HEK293 (cell line): ENCODE measurements around the gene CADPS2.

Experiments
- CTCF ChIA-PET: fragments of 350-600 bp; formaldehyde crosslinking; extraction: SDS; loops from one replicate; lab custom pipeline; 2021; ENCODE audit warnings: antibody characterized with exemption; lab: Yijun Ruan, JAX
- POLR2A ChIA-PET: fragments of 300-600 bp; formaldehyde crosslinking; extraction: SDS; loops from one replicate; lab custom pipeline; 2020; ENCODE audit warnings: antibody characterized with exemption, inconsistent platforms; lab: Yijun Ruan, JAX
- H3K27ac ChIP-seq: fragments of 200-500 bp; sonication (Bioruptor generic); 2 replicates; pipeline ENCODE4 v1.5.1; 2014; ENCODE audit warnings: low read depth, low read length, control low read depth, inconsistent platforms; ENCODE audit errors: extremely low read depth
- H3K36me3 ChIP-seq, 2 experiments: fragments of 200-500 bp in 1 of 2; sonication (Bioruptor generic) in 1 of 2; 1 replicate in 1 of 2; 2 replicates in 1 of 2; pipeline ENCODE4 v1.5.1; 2014 to 2017; ENCODE audit warnings: inconsistent platforms in 2 of 2, low read length in 2 of 2; ENCODE audit not compliant: control insufficient read depth in 2 of 2, insufficient read depth in 1 of 2
- H3K4me1 ChIP-seq: fragments of 200-500 bp; sonication (Bioruptor generic); 2 replicates; pipeline ENCODE4 v1.5.1; 2014; ENCODE audit warnings: mild to moderate bottlenecking, low read length, inconsistent platforms; ENCODE audit not compliant: control insufficient read depth, insufficient read depth
- H3K4me3 ChIP-seq: 2 replicates; pipeline ENCODE4 v1.5.1; 2011; ENCODE audit warnings: low read depth, mild to moderate bottlenecking, control low read depth, low read length, moderate library complexity
- H3K9me3 ChIP-seq: fragments of 200-500 bp; sonication (Bioruptor generic); 2 replicates; pipeline ENCODE4 v1.5.1; 2014; ENCODE audit warnings: low read depth, low read length, inconsistent platforms; ENCODE audit not compliant: control insufficient read depth, insufficient read depth
- FEZF1 ChIP-seq: fragments of 450-650 bp; formaldehyde crosslinking; IDR thresholded peaks from 2 replicates; pipeline ENCODE4 v1.5.1; 2016; ENCODE audit warnings: missing biosample characterization, missing genetic modification characterization
- GLI2 ChIP-seq: fragments of 450-650 bp; formaldehyde crosslinking; IDR thresholded peaks from 2 replicates; pipeline ENCODE4; 2017; ENCODE audit warnings: missing biosample characterization, missing genetic modification characterization, low read depth, borderline replicate concordance
- IKZF3 ChIP-seq: fragments of 450-650 bp; IDR thresholded peaks from 2 replicates; pipeline ENCODE4 v1.5.0; 2018; ENCODE audit warnings: missing biosample characterization, mild to moderate bottlenecking, missing genetic modification characterization, moderate library complexity
- KLF10 ChIP-seq: fragments of 450-650 bp; IDR thresholded peaks from 2 replicates; pipeline ENCODE4 v1.5.1; 2018; ENCODE audit warnings: missing biosample characterization, mild to moderate bottlenecking, missing genetic modification characterization
- KLF7 ChIP-seq: fragments of 450-650 bp; formaldehyde crosslinking; IDR thresholded peaks from 2 replicates; pipeline ENCODE4 v1.5.1; 2016; ENCODE audit warnings: missing biosample characterization, missing genetic modification characterization, borderline replicate concordance
- OSR2 ChIP-seq: fragments of 450-650 bp; formaldehyde crosslinking; IDR thresholded peaks from 2 replicates; pipeline ENCODE4 v1.5.1; 2016; ENCODE audit warnings: missing biosample characterization, missing genetic modification characterization
- ZBTB8A ChIP-seq: fragments of 450-650 bp; formaldehyde crosslinking; IDR thresholded peaks from 2 replicates; pipeline ENCODE4 v1.5.1; 2016; ENCODE audit warnings: missing biosample characterization, missing genetic modification characterization
- ZNF132 ChIP-seq: fragments of 450-650 bp; formaldehyde crosslinking; IDR thresholded peaks from 2 replicates; pipeline ENCODE4 v1.5.1; 2017; ENCODE audit warnings: missing biosample characterization, missing genetic modification characterization, borderline replicate concordance
- ZNF155 ChIP-seq: fragments of 450-650 bp; formaldehyde crosslinking; IDR thresholded peaks from 2 replicates; pipeline ENCODE4 v1.5.1; 2016; ENCODE audit warnings: missing biosample characterization, missing genetic modification characterization
- ZNF214 ChIP-seq: fragments of 450-650 bp; formaldehyde crosslinking; IDR thresholded peaks from 2 replicates; pipeline ENCODE4 v1.5.1; 2017; ENCODE audit warnings: missing biosample characterization, mild to moderate bottlenecking, missing genetic modification characterization, borderline replicate concordance
- ZNF24 ChIP-seq: fragments of 450-650 bp; formaldehyde crosslinking; IDR thresholded peaks from 2 replicates; pipeline ENCODE4 v1.5.1; 2016; ENCODE audit warnings: missing biosample characterization, missing genetic modification characterization
- ZNF324 ChIP-seq: fragments of 450-650 bp; formaldehyde crosslinking; IDR thresholded peaks from 2 replicates; pipeline ENCODE4 v1.5.1; 2016; ENCODE audit warnings: missing biosample characterization, missing genetic modification characterization
- ZNF37A ChIP-seq: fragments of 450-650 bp; IDR thresholded peaks from 2 replicates; pipeline ENCODE4 v1.5.1; 2018; ENCODE audit warnings: missing biosample characterization, missing genetic modification characterization
- ZNF510 ChIP-seq: fragments of 450-650 bp; formaldehyde crosslinking; IDR thresholded peaks from 2 replicates; pipeline ENCODE4 v1.5.1; 2018; ENCODE audit warnings: mild to moderate bottlenecking, missing genetic modification characterization, missing biosample characterization; ENCODE audit not compliant: insufficient replicate concordance
- ZNF530 ChIP-seq: fragments of 450-650 bp; formaldehyde crosslinking; IDR thresholded peaks from 2 replicates; pipeline ENCODE4 v1.5.1; 2016; ENCODE audit warnings: low read depth, missing biosample characterization, missing genetic modification characterization
- ZNF548 ChIP-seq: fragments of 450-650 bp; formaldehyde crosslinking; IDR thresholded peaks from 2 replicates; pipeline ENCODE4 v1.5.1; 2016; ENCODE audit warnings: missing biosample characterization, missing genetic modification characterization
- ZNF585B ChIP-seq: fragments of 450-650 bp; formaldehyde crosslinking; IDR thresholded peaks from 2 replicates; pipeline ENCODE4 v1.5.1; 2016; ENCODE audit warnings: missing biosample characterization, missing genetic modification characterization
- ZNF626 ChIP-seq: fragments of 450-650 bp; sonication (Bioruptor Pico); formaldehyde crosslinking; IDR thresholded peaks from 2 replicates; pipeline ENCODE4 v1.5.1; 2018; ENCODE audit warnings: missing biosample characterization, missing genetic modification characterization, inconsistent platforms
- ZNF785 ChIP-seq: fragments of 450-650 bp; formaldehyde crosslinking; IDR thresholded peaks from 2 replicates; pipeline ENCODE4 v1.5.1; 2016; ENCODE audit warnings: missing biosample characterization, missing genetic modification characterization
- ZNF830 ChIP-seq: fragments of 450-650 bp; IDR thresholded peaks from 2 replicates; pipeline ENCODE4 v1.5.0; 2018; ENCODE audit warnings: missing biosample characterization, missing genetic modification characterization, low read depth, mild to moderate bottlenecking, moderate library complexity
- TF ChIP-seq, protein P1 (sequence below): fragments of 450-650 bp; formaldehyde crosslinking; IDR thresholded peaks from 2 replicates; pipeline ENCODE4 v1.5.1; 2017; ENCODE audit warnings: missing biosample characterization, missing genetic modification characterization
- TF ChIP-seq, protein P2 (sequence below): fragments of 450-650 bp; IDR thresholded peaks from 2 replicates; pipeline ENCODE4 v1.5.1; 2018; ENCODE audit warnings: missing biosample characterization, mild to moderate bottlenecking, missing genetic modification characterization
- TF ChIP-seq, protein P3 (sequence below): fragments of 450-650 bp; formaldehyde crosslinking; conservative IDR thresholded peaks from 2 replicates; pipeline ENCODE4 v1.5.1; 2016; ENCODE audit warnings: low read depth, missing biosample characterization, missing genetic modification characterization
- TF ChIP-seq, protein P4 (sequence below): fragments of 450-650 bp; formaldehyde crosslinking; IDR thresholded peaks from 2 replicates; pipeline ENCODE4 v1.5.1; 2017; ENCODE audit warnings: missing biosample characterization, missing genetic modification characterization

CADPS2 gene

GRCh38 chr7:122448893-122449589, 437.2 kb downstream of the CADPS2 start (continued):
- TF ChIP-seq ZNF37A (tag by site-specific recombination) (no peak), FEZF1 (no peak)

DNA sequence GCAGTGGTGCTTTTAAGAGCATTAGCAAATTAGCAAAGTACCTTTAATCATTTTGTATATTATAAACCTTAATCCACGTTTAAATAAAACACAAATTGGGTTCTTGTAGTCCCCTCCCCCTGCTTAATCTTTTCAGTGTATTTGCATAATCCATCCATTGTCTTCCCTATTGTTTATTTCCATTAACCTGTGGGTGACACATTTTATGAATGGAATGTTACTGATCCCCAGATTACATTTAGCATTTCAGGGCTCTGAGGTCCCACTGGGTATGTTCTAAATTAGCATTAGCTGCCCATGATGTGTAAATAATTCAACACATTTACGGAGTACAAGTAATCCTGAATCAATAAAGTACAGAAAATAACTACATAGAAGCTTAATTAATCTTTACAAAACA, 443.3 kb downstream of the CADPS2 start:
- H3K9me3 ChIP-seq = no peaks in the 10 kb centered on the region
- TF ChIP-seq ZNF510 (no peak), ZNF132 (no peak), GLI2 (tag by site-specific recombination) (no peak), ZNF155 (tag by site-specific recombination) (no peak), ZNF830 (tag by site-specific recombination) (no peak), ZNF585B (tag by site-specific recombination) (no peak), ZNF785 (tag by site-specific recombination) (no peak), KLF10 (tag by site-specific recombination) (no peak), OSR2 (tag by site-specific recombination) (no peak), ZNF530 (tag by site-specific recombination) (no peak), ZNF548 (tag by site-specific recombination) (no peak), KLF7 (tag by site-specific recombination) (no peak), ZBTB8A (tag by site-specific recombination) (no peak), ZNF324 (tag by site-specific recombination) (no peak)
- TF ChIP-seq, protein P1, sequence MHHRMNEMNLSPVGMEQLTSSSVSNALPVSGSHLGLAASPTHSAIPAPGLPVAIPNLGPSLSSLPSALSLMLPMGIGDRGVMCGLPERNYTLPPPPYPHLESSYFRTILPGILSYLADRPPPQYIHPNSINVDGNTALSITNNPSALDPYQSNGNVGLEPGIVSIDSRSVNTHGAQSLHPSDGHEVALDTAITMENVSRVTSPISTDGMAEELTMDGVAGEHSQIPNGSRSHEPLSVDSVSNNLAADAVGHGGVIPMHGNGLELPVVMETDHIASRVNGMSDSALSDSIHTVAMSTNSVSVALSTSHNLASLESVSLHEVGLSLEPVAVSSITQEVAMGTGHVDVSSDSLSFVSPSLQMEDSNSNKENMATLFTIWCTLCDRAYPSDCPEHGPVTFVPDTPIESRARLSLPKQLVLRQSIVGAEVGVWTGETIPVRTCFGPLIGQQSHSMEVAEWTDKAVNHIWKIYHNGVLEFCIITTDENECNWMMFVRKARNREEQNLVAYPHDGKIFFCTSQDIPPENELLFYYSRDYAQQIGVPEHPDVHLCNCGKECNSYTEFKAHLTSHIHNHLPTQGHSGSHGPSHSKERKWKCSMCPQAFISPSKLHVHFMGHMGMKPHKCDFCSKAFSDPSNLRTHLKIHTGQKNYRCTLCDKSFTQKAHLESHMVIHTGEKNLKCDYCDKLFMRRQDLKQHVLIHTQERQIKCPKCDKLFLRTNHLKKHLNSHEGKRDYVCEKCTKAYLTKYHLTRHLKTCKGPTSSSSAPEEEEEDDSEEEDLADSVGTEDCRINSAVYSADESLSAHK (tag by site-specific recombination) = no peak
- TF ChIP-seq, protein P2, sequence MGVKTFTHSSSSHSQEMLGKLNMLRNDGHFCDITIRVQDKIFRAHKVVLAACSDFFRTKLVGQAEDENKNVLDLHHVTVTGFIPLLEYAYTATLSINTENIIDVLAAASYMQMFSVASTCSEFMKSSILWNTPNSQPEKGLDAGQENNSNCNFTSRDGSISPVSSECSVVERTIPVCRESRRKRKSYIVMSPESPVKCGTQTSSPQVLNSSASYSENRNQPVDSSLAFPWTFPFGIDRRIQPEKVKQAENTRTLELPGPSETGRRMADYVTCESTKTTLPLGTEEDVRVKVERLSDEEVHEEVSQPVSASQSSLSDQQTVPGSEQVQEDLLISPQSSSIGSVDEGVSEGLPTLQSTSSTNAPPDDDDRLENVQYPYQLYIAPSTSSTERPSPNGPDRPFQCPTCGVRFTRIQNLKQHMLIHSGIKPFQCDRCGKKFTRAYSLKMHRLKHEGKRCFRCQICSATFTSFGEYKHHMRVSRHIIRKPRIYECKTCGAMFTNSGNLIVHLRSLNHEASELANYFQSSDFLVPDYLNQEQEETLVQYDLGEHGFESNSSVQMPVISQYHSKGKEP (tag by site-specific recombination) = no peak
- H3K4me3 ChIP-seq = no peak overlapping the region
- H3K4me1 ChIP-seq = 0 out of 2 replicates have a peak, but pooled peaks cover 3% of the 10 kb centered on the region
- no peaks in the 10 kb centered on the region for H3K36me3 ChIP-seq
- ChIA-PET CTCF (no interaction called here), POLR2A (no interaction called here)
- no peak overlapping the region for H3K27ac ChIP-seq

DNA sequence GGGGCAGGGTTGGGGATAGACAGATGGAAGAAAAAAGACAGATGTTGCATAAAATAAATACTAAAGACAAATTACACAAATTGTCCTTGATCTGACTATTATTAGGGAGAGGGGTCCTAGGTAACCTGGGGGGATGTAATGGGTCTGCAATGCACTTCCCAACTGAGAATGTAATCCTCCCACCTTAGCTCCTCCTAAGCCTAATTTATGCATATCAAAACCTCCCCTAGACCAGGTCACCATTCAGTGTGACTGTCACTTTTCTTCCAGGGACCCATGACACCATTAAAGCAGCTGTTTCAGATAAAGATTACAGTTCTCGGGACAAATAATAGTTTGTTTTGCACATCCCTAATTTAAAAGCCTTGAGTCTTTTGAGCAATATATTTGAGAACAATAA, 447.8 kb downstream of the CADPS2 start:
- H3K36me3 ChIP-seq = no peaks in the 10 kb centered on the region
- ChIA-PET POLR2A (no interaction called here), CTCF (interaction anchor here (1.3 kb wide), 1 partner anchor 10 kb away, joined by 3 read pairs; no protein-coding TSS in a partner anchor)
- no peak overlapping the region for H3K27ac ChIP-seq
- H3K4me3 ChIP-seq = no peak overlapping the region
- 0 out of 2 replicates have a peak, but pooled peaks cover 3% of the 10 kb centered on the region for H3K4me1 ChIP-seq
- no peaks in the 10 kb centered on the region for H3K9me3 ChIP-seq
- no peak for TF ChIP-seq ZNF24 (tag by site-specific recombination)
- no peak for TF ChIP-seq IKZF3 (tag by site-specific recombination)
- TF ChIP-seq ZNF214 (tag by site-specific recombination) = no peak
- TF ChIP-seq ZNF626 = no peak
- TF ChIP-seq, protein P3, sequence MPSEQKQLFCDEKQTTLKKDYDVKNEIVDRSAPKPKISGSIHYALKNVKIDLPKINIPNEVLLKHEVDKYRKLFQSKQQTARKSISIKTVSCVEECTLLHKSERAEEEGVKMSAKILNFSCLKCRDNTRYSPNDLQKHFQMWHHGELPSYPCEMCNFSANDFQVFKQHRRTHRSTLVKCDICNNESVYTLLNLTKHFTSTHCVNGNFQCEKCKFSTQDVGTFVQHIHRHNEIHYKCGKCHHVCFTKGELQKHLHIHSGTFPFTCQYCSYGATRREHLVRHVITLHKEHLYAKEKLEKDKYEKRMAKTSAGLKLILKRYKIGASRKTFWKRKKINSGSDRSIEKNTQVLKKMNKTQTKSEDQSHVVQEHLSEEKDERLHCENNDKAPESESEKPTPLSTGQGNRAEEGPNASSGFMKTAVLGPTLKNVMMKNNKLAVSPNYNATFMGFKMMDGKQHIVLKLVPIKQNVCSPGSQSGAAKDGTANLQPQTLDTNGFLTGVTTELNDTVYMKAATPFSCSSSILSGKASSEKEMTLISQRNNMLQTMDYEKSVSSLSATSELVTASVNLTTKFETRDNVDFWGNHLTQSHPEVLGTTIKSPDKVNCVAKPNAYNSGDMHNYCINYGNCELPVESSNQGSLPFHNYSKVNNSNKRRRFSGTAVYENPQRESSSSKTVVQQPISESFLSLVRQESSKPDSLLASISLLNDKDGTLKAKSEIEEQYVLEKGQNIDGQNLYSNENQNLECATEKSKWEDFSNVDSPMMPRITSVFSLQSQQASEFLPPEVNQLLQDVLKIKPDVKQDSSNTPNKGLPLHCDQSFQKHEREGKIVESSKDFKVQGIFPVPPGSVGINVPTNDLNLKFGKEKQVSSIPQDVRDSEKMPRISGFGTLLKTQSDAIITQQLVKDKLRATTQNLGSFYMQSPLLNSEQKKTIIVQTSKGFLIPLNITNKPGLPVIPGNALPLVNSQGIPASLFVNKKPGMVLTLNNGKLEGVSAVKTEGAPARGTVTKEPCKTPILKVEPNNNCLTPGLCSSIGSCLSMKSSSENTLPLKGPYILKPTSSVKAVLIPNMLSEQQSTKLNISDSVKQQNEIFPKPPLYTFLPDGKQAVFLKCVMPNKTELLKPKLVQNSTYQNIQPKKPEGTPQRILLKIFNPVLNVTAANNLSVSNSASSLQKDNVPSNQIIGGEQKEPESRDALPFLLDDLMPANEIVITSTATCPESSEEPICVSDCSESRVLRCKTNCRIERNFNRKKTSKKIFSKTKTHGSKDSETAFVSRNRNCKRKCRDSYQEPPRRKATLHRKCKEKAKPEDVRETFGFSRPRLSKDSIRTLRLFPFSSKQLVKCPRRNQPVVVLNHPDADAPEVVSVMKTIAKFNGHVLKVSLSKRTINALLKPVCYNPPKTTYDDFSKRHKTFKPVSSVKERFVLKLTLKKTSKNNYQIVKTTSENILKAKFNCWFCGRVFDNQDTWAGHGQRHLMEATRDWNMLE (tag by site-specific recombination) = no peak
- TF ChIP-seq, protein P4, sequence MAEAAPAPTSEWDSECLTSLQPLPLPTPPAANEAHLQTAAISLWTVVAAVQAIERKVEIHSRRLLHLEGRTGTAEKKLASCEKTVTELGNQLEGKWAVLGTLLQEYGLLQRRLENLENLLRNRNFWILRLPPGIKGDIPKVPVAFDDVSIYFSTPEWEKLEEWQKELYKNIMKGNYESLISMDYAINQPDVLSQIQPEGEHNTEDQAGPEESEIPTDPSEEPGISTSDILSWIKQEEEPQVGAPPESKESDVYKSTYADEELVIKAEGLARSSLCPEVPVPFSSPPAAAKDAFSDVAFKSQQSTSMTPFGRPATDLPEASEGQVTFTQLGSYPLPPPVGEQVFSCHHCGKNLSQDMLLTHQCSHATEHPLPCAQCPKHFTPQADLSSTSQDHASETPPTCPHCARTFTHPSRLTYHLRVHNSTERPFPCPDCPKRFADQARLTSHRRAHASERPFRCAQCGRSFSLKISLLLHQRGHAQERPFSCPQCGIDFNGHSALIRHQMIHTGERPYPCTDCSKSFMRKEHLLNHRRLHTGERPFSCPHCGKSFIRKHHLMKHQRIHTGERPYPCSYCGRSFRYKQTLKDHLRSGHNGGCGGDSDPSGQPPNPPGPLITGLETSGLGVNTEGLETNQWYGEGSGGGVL (tag by site-specific recombination) = no peak
